Mesendoderm (in vitro differentiated cells): Measurements from ENCODE around the gene GLYATL2.
A peak's percentile ranks its signal among the peaks of the same experiment; 100 is the strongest.

ENCODE experiments used
- DNase-seq: peaks from one replicate; pipeline ENCODE4 v3.0.0; 2013
- H2AK5ac ChIP-seq: 2 replicates; pipeline ENCODE4 v1.6.1; 2013; ENCODE audit warnings: low read length, inconsistent platforms
- H2BK120ac ChIP-seq: 2 replicates; pipeline ENCODE4 v1.6.1; 2013; ENCODE audit warnings: low read depth, mild to moderate bottlenecking, low read length, moderate library complexity, mixed read lengths
- H2BK15ac ChIP-seq: replicated peaks from 2 replicates; pipeline ENCODE4 v1.6.1; 2013; ENCODE audit warnings: low read depth, mild to moderate bottlenecking, moderate library complexity
- H2BK5ac ChIP-seq: 2 replicates; pipeline ENCODE4 v1.6.1; 2013; ENCODE audit warnings: low read length, inconsistent platforms
- H3K18ac ChIP-seq: 2 replicates; pipeline ENCODE4 v1.6.1; 2013; ENCODE audit warnings: mild to moderate bottlenecking, low read length, mixed read lengths
- H3K23ac ChIP-seq: one replicate; pipeline ENCODE4 v1.6.1; 2013; ENCODE audit warnings: low read length
- H3K27ac ChIP-seq: 2 replicates; pipeline ENCODE4 v1.5.1; 2013; ENCODE audit warnings: low read depth, mild to moderate bottlenecking, inconsistent platforms, low read length, moderate library complexity
- H3K27me3 ChIP-seq: 2 replicates; pipeline ENCODE4 v1.6.1; 2013; ENCODE audit warnings: low read length, control low read depth, mild to moderate bottlenecking, inconsistent platforms; ENCODE audit not compliant: insufficient read depth, poor library complexity
- H3K36me3 ChIP-seq: 2 replicates; pipeline ENCODE4 v1.6.1; 2013; ENCODE audit warnings: low read length, inconsistent platforms; ENCODE audit not compliant: control insufficient read depth, insufficient read depth
- H3K4ac ChIP-seq: one replicate; pipeline ENCODE4 v1.6.1; 2013; ENCODE audit warnings: low read depth, mild to moderate bottlenecking, low read length, moderate library complexity
- H3K4me1 ChIP-seq: 2 replicates; pipeline ENCODE4 v1.6.1; 2013; ENCODE audit warnings: low read depth, low read length, inconsistent platforms; ENCODE audit not compliant: control insufficient read depth
- H3K4me2 ChIP-seq: 2 replicates; pipeline ENCODE4 v1.6.1; 2013; ENCODE audit warnings: low read length
- H3K4me3 ChIP-seq: 2 replicates; pipeline ENCODE4 v1.5.1; 2013; ENCODE audit warnings: mild to moderate bottlenecking, low read length
- H3K56ac ChIP-seq: one replicate; pipeline ENCODE4 v1.6.1; 2013; ENCODE audit warnings: low read length
- H3K79me1 ChIP-seq: 2 replicates; pipeline ENCODE4 v1.6.1; 2013; ENCODE audit warnings: low read length, inconsistent platforms
- H3K79me2 ChIP-seq: 2 replicates; pipeline ENCODE4 v1.6.1; 2013; ENCODE audit warnings: mild to moderate bottlenecking, low read length; ENCODE audit not compliant: control insufficient read depth, insufficient read depth
- H3K9ac ChIP-seq: 2 replicates; pipeline ENCODE4 v1.6.1; 2013; ENCODE audit warnings: low read length, inconsistent platforms
- H4K5ac ChIP-seq: one replicate; pipeline ENCODE4 v1.6.1; 2013; ENCODE audit warnings: low read length
- H4K8ac ChIP-seq: one replicate; pipeline ENCODE4 v1.6.1; 2013; ENCODE audit warnings: low read depth, mild to moderate bottlenecking, control low read depth, low read length, moderate library complexity
- WGBS: extraction: QIAGEN DNeasy Blood & Tissue Kit; methylation state at CpG from one replicate; pipeline ENCODE4 v1.1.7; 2013; ENCODE audit warnings: low lambda C conversion rate, missing lambda C conversion rate; ENCODE audit not compliant: insufficient coverage; ENCODE audit errors: extremely low coverage; 5-methylcytosine and 5-hydroxymethylcytosine counted together

The GLYATL2 gene

GRCh38 chr11:58796333-58796732 is 48.2 kb downstream of the GLYATL2 start:
- H3K79me1 ChIP-seq = no peaks in the 10 kb centered on the region
- H2BK15ac ChIP-seq = no peak overlapping the region
- no peaks in the 10 kb centered on the region for H3K4me1 ChIP-seq
- H3K4me2 ChIP-seq = no peak overlapping the region
- H4K5ac ChIP-seq = no peak overlapping the region
- H4K8ac ChIP-seq = no peak overlapping the region
- no peak overlapping the region for H2AK5ac ChIP-seq
- peak; percentile 25 for DNase-seq
- no peak overlapping the region for H3K56ac ChIP-seq
- no peak overlapping the region for H2BK120ac ChIP-seq
- WGBS = no CpG with 5 or more reads among the region's 6 CpGs
- H2BK5ac ChIP-seq = no peak overlapping the region
- no peaks in the 10 kb centered on the region for H3K27me3 ChIP-seq
- no peaks in the 10 kb centered on the region for H3K36me3 ChIP-seq
- H3K23ac ChIP-seq = no peak overlapping the region
- H3K9ac ChIP-seq = no peak overlapping the region
- H3K4ac ChIP-seq = no peak overlapping the region
- H3K4me3 ChIP-seq = no peak overlapping the region
- H3K27ac ChIP-seq = no peak overlapping the region
- no peak overlapping the region for H3K18ac ChIP-seq
- no peaks in the 10 kb centered on the region for H3K79me2 ChIP-seq

GRCh38 chr11:58788355-58789023 is 56.0 kb downstream of the GLYATL2 start:
- no peak overlapping the region for H3K27ac ChIP-seq
- peak; percentile 64 for DNase-seq
- H3K36me3 ChIP-seq = no peaks in the 10 kb centered on the region
- no peak overlapping the region for H3K9ac ChIP-seq
- WGBS = no CpG with 5 or more reads among the region's 4 CpGs
- no peak overlapping the region for H2BK5ac ChIP-seq
- no peak overlapping the region for H4K5ac ChIP-seq
- H2AK5ac ChIP-seq = no peak overlapping the region
- H3K4ac ChIP-seq = no peak overlapping the region
- no peak overlapping the region for H3K56ac ChIP-seq
- no peak overlapping the region for H4K8ac ChIP-seq
- H3K4me1 ChIP-seq = no peaks in the 10 kb centered on the region
- no peaks in the 10 kb centered on the region for H3K79me2 ChIP-seq
- H3K4me2 ChIP-seq = no peak overlapping the region
- no peak overlapping the region for H3K18ac ChIP-seq
- no peaks in the 10 kb centered on the region for H3K79me1 ChIP-seq
- no peak overlapping the region for H3K23ac ChIP-seq
- H2BK15ac ChIP-seq = no peak overlapping the region
- H3K27me3 ChIP-seq = no peaks in the 10 kb centered on the region
- no peak overlapping the region for H2BK120ac ChIP-seq
- H3K4me3 ChIP-seq = no peak overlapping the region

GRCh38 chr11:58787903-58788302 is 56.6 kb downstream of the GLYATL2 start:
- no peak overlapping the region for H2BK5ac ChIP-seq
- H4K5ac ChIP-seq = no peak overlapping the region
- no peak overlapping the region for H3K4me3 ChIP-seq
- no peak overlapping the region for H3K4ac ChIP-seq
- H3K56ac ChIP-seq = no peak overlapping the region
- H3K36me3 ChIP-seq = no peaks in the 10 kb centered on the region
- H2AK5ac ChIP-seq = no peak overlapping the region
- no peaks in the 10 kb centered on the region for H3K27me3 ChIP-seq
- H3K79me1 ChIP-seq = no peaks in the 10 kb centered on the region
- H3K27ac ChIP-seq = no peak overlapping the region
- no peak for DNase-seq
- no peak overlapping the region for H2BK120ac ChIP-seq
- H3K79me2 ChIP-seq = no peaks in the 10 kb centered on the region
- H4K8ac ChIP-seq = no peak overlapping the region
- no peak overlapping the region for H3K4me2 ChIP-seq
- H3K23ac ChIP-seq = no peak overlapping the region
- no peak overlapping the region for H3K18ac ChIP-seq
- H2BK15ac ChIP-seq = no peak overlapping the region
- H3K4me1 ChIP-seq = no peaks in the 10 kb centered on the region
- H3K9ac ChIP-seq = no peak overlapping the region

- Histone ChIP-seq H2BK120ac (no peak overlapping the region), H3K79me2 (no peaks in the 10 kb centered on the region), H3K18ac (no peak overlapping the region), H3K9ac (no peak overlapping the region), H3K27me3 (no peaks in the 10 kb centered on the region), H3K4me3 (no peak overlapping the region), H3K4me2 (no peak overlapping the region), H3K23ac (no peak overlapping the region), H4K5ac (no peak overlapping the region), H3K4me1 (no peaks in the 10 kb centered on the region), H2BK5ac (no peak overlapping the region), H4K8ac (no peak overlapping the region), H3K27ac (no peak overlapping the region), H3K79me1 (no peaks in the 10 kb centered on the region), H2AK5ac (no peak overlapping the region), H3K56ac (no peak overlapping the region), H2BK15ac (no peak overlapping the region), H3K36me3 (no peaks in the 10 kb centered on the region), H3K4ac (no peak overlapping the region)
- DNase-seq = no peak
- WGBS = no CpG with 5 or more reads among the region's 3 CpGs
Observed at GRCh38 chr11:58786693-58787092, 57.8 kb downstream of the GLYATL2 start.

GRCh38 chr11:58784995-58785394 is 59.5 kb downstream of the GLYATL2 start:
- peak overlapping the region; percentile 41 for H4K8ac ChIP-seq
- H3K79me1 ChIP-seq = no peaks in the 10 kb centered on the region
- no peak overlapping the region for H3K27ac ChIP-seq
- no peaks in the 10 kb centered on the region for H3K27me3 ChIP-seq
- H3K23ac ChIP-seq = no peak overlapping the region
- H3K18ac ChIP-seq = no peak overlapping the region
- H3K4me2 ChIP-seq = no peak overlapping the region
- no peak overlapping the region for H2BK120ac ChIP-seq
- no peak overlapping the region for H3K4me3 ChIP-seq
- no peak overlapping the region for H2BK15ac ChIP-seq
- no peak overlapping the region for H3K56ac ChIP-seq
- H2AK5ac ChIP-seq = no peak overlapping the region
- H3K4ac ChIP-seq = no peak overlapping the region
- H3K79me2 ChIP-seq = no peaks in the 10 kb centered on the region
- no peak overlapping the region for H2BK5ac ChIP-seq
- no peak for DNase-seq
- H3K4me1 ChIP-seq = no peaks in the 10 kb centered on the region
- H3K36me3 ChIP-seq = no peaks in the 10 kb centered on the region
- H4K5ac ChIP-seq = no peak overlapping the region
- H3K9ac ChIP-seq = no peak overlapping the region
